ENCODE measurements around the gene AKT3.
"Not testable (repeated sequence)": the region's sequence is repeated elsewhere in the genome, so short reads cannot be mapped to it uniquely, and the experiment has no call there.

AKT3 gene

GRCh38 chr1:243597383-243597782 is 252.7 kb downstream of the AKT3 start:
- DNase-seq (ENCODE audit: low spot score): no peak

- peak; percentile 73 for DNase-seq (ENCODE audit: low spot score)
Measured at GRCh38 chr1:243596431-243597062, 253.5 kb downstream of the AKT3 start.

DNA sequence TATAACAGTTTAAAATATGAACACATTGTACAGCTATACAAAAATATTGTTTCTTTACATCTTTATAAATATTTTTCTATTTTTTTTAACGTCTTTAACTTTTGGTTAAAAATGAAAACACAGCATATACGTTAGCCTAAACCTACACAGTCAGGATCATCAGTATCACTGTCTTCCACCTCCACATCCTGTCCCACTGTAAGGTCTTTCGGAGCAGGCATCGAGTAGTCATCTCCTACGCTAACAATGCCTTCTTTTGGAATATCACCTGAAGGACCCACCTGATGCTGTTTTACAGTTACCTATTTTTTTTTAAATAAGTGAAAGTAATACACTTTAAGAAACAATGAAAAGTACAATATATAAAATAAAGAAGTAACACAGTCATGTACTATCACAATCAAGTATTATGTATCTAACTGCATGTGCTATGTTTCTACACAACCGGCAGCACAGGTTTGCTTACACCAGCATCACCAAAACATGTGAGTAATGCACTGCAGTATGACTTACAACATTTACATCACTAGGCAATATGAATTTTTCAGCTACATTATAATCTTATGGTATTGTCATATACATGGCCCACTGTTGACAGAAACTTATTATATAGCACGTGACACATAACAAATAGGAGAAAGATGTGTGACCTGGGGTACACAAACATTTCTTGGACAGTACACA is 254.4 kb downstream of the AKT3 start:
- no peak for DNase-seq (ENCODE audit: low spot score)

- no peak for DNase-seq (ENCODE audit: low spot score)
Measured at GRCh38 chr1:243594455-243594854, 255.6 kb downstream of the AKT3 start.

GRCh38 chr1:243589286-243589685 is 260.8 kb downstream of the AKT3 start:
- DNase-seq (ENCODE audit: low spot score): not testable (repeated sequence)

- DNase-seq (ENCODE audit: low spot score): no peak
Measured at GRCh38 chr1:243587823-243588560, 262.1 kb downstream of the AKT3 start.

GRCh38 chr1:243587285-243587684 is 262.8 kb downstream of the AKT3 start:
- no peak for DNase-seq (ENCODE audit: low spot score)

- DNase-seq (ENCODE audit: low spot score): no peak
Measured at GRCh38 chr1:243585982-243586381, 264.1 kb downstream of the AKT3 start.

DNA sequence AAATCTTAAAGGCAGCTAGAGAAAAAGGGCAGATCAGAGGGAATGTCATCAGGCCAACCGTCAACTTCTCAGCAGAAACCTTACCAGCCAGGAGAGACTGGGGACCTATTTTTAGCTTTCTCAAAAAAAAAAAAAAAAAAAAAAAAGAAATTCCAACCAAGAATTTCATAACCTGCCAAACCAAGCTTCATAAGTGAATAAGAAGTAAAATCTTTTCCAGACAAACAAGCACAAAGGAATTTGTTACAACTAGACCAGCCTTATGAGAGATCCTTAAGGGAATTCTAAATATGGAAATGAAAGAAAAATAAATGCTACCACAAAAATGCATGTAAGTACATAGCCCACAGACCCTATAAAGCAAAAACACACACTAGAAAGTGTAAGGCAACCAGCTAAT is 267.7 kb downstream of the AKT3 start:
- DNase-seq (ENCODE audit: low spot score): no peak

DNA sequence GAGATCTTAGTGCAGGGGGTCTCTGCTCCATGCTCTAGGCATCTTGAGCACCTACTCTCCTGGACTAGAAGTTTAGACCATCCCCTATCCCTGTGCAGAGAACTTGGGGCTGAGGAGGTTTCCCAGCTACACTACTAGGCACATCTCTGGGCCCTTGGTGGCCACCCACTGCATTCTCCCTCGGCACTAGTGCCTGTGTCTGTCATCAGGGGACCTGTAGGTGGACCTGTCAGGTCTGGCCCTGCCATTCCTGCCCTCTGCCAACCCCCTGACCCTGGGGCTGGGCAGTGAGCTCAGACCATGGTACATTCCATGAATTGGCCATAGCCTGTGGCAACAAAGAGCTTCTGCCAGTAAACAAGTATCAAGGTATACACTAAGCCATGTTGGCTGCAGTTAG is 269.1 kb downstream of the AKT3 start:
- no peak for DNase-seq (ENCODE audit: low spot score)

DNA sequence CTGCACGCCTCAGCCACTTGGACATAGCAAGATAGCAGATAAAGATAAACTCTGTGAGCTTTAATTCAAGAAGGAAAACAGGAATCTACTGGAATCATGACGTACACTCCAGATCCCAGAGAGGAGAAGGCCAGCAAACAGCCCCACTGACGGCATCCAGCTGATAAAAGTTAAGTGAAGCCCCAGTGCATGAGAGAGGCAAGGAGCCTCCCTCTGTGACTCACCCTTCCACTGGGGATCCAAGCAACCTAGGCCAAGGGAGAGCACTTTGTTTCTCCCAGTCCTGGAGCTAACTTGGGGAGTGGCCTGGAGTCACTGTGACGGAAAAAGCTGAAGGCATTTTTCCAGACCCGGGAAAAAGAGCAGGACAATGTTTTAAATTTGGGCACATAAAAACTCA is 270.0 kb downstream of the AKT3 start:
- DNase-seq (ENCODE audit: low spot score): no peak

DNA sequence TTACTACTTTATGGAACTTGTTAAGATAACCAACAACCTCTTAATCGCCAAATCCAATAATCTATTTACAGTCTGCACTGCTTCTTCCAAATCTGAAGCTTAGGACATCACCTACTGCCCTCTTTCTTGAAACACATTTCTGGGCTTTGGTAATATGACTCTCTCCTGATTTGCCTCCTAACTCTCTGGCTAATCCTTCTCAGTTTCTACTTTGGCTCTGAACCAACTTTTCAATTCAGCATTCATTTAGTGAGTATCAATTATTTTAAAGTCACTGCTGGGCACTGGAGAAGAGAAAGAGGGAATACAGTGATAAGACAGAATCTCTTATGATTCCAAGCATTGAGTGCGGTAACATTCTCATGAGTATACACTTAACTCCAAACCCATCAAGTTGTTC is 275.0 kb downstream of the AKT3 start:
- DNase-seq (ENCODE audit: low spot score): no peak

GRCh38 chr1:243572940-243573339 is 277.1 kb downstream of the AKT3 start:
- no peak for DNase-seq (ENCODE audit: low spot score)

GRCh38 chr1:243568793-243569192 is 281.2 kb downstream of the AKT3 start:
- DNase-seq (ENCODE audit: low spot score): no peak

GRCh38 chr1:243564814-243565213 is 285.2 kb downstream of the AKT3 start:
- DNase-seq (ENCODE audit: low spot score): no peak

DNA sequence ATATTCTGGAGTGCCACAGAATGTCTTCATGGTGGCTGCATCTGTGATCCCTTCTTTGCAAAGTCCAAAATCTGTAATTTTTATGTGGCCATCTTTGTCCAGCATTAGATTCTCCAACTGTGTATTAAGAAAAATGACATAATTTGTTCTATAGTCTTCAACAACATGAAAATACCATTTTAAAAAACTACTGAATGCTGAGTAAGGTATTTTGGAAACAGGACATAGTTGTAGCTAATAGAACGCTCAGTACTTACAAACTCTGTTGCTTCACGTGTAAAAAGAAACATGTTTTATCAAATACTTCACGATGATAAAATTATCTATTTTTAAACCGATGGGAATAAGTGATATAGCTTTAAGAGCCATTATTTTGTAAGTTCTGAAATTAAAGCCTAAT is 286.3 kb downstream of the AKT3 start:
- DNase-seq (ENCODE audit: low spot score): no peak

- DNase-seq (ENCODE audit: low spot score): no peak
Measured at GRCh38 chr1:243562473-243562872, 287.6 kb downstream of the AKT3 start.

- no peak for DNase-seq (ENCODE audit: low spot score)
Measured at GRCh38 chr1:243561588-243562319, 288.3 kb downstream of the AKT3 start.

- DNase-seq (ENCODE audit: low spot score): no peak
Measured at GRCh38 chr1:243559575-243560162, 290.4 kb downstream of the AKT3 start.

- DNase-seq (ENCODE audit: low spot score): no peak
Measured at GRCh38 chr1:243558576-243558975, 291.5 kb downstream of the AKT3 start.

GRCh38 chr1:243557866-243558265 is 292.2 kb downstream of the AKT3 start:
- DNase-seq (ENCODE audit: low spot score): no peak

- DNase-seq (ENCODE audit: low spot score): no peak
Measured at GRCh38 chr1:243554686-243555085, 295.4 kb downstream of the AKT3 start.
